ENCODE data around the gene GPR84. TPM values are rescaled to one million over a fixed set of nuclear protein-coding genes. Genes with fewer than 3 reads are reported as not detected.

Gene GPR84
- total and polyA plus RNA-seq, 10 of the 15 experiments (the other 5 are each of a cell fraction or from before 2014, with no cell fraction given), result 0.37 to 4.7 (median 2.6) TPM

DNA sequence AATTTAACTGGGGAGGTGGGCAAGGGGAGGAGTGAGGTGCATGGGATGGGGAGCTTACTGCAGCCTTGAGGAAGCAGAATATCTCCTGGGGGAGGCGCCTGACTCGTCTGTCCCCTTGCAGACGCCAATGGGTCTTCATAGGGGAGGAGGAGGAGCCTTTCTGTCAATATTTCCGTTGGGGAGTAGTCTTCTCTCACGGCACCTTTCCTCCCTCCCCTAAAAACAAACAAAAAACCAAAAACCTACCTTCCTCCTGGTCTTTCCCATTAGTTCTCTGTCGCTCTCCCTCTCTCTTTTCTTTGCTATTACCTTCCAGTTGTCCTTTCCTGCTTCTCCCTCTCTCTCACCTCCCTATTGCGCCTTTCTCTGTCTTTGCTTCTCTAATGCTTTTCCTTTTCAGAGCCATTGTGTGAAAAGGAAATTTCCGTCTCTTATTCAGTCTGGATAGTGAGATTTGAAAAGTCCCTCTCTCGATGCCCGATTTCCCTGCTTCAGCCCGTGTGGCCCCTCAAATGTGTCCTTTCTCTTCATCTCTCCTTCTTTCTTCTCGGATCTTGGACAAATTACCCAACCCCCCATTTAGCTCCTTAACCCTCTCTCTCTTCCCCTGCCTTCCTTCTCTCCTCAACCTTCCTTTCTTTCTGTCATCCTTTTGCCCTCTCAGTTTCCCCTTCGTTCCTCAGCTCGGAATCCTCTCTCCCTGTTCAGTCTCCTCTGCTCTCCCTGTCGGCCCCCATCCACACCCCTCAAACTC is 5.9 kb downstream of the GPR84 start (continued):
- TF ChIP-seq, protein P1, sequence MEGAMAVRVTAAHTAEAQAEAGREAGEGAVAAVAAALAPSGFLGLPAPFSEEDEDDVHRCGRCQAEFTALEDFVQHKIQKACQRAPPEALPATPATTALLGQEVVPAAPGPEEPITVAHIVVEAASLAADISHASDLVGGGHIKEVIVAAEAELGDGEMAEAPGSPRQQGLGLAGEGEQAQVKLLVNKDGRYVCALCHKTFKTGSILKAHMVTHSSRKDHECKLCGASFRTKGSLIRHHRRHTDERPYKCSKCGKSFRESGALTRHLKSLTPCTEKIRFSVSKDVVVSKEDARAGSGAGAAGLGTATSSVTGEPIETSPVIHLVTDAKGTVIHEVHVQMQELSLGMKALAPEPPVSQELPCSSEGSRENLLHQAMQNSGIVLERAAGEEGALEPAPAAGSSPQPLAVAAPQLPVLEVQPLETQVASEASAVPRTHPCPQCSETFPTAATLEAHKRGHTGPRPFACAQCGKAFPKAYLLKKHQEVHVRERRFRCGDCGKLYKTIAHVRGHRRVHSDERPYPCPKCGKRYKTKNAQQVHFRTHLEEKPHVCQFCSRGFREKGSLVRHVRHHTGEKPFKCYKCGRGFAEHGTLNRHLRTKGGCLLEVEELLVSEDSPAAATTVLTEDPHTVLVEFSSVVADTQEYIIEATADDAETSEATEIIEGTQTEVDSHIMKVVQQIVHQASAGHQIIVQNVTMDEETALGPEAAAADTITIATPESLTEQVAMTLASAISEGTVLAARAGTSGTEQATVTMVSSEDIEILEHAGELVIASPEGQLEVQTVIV (IDR thresholded peaks at IDR 0.05; ENCODE audit: borderline replicate concordance, partially characterized antibody), result no peak
- TF ChIP-seq ZNF217 (IDR thresholded peaks at IDR 0.05) (no peak), ZSCAN29 (IDR thresholded peaks at IDR 0.05) (no peak), FOXK2 (IDR thresholded peaks at IDR 0.05) (no peak), BHLHE40 (IDR thresholded peaks at IDR 0.05; ENCODE audit: borderline replicate concordance in 1 of 2, low read depth in 2 of 2, low read length in 1 of 2) (no peak)
- TF ChIP-seq, protein P2, sequence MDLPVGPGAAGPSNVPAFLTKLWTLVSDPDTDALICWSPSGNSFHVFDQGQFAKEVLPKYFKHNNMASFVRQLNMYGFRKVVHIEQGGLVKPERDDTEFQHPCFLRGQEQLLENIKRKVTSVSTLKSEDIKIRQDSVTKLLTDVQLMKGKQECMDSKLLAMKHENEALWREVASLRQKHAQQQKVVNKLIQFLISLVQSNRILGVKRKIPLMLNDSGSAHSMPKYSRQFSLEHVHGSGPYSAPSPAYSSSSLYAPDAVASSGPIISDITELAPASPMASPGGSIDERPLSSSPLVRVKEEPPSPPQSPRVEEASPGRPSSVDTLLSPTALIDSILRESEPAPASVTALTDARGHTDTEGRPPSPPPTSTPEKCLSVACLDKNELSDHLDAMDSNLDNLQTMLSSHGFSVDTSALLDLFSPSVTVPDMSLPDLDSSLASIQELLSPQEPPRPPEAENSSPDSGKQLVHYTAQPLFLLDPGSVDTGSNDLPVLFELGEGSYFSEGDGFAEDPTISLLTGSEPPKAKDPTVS (IDR thresholded peaks at IDR 0.05; ENCODE audit: low read depth, low read length), result no peak
- TF ChIP-seq, protein P3, sequence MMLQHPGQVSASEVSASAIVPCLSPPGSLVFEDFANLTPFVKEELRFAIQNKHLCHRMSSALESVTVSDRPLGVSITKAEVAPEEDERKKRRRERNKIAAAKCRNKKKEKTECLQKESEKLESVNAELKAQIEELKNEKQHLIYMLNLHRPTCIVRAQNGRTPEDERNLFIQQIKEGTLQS (IDR thresholded peaks at IDR 0.05; ENCODE audit: borderline replicate concordance, extremely low read depth, low read depth, low read length), result no peak
- TF ChIP-seq, protein P4, sequence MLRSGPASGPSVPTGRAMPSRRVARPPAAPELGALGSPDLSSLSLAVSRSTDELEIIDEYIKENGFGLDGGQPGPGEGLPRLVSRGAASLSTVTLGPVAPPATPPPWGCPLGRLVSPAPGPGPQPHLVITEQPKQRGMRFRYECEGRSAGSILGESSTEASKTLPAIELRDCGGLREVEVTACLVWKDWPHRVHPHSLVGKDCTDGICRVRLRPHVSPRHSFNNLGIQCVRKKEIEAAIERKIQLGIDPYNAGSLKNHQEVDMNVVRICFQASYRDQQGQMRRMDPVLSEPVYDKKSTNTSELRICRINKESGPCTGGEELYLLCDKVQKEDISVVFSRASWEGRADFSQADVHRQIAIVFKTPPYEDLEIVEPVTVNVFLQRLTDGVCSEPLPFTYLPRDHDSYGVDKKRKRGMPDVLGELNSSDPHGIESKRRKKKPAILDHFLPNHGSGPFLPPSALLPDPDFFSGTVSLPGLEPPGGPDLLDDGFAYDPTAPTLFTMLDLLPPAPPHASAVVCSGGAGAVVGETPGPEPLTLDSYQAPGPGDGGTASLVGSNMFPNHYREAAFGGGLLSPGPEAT (IDR thresholded peaks at IDR 0.05; ENCODE audit: low read depth), result peak; percentile 28; the same call in 1 of the 2 replicates
- TF ChIP-seq, protein P5, sequence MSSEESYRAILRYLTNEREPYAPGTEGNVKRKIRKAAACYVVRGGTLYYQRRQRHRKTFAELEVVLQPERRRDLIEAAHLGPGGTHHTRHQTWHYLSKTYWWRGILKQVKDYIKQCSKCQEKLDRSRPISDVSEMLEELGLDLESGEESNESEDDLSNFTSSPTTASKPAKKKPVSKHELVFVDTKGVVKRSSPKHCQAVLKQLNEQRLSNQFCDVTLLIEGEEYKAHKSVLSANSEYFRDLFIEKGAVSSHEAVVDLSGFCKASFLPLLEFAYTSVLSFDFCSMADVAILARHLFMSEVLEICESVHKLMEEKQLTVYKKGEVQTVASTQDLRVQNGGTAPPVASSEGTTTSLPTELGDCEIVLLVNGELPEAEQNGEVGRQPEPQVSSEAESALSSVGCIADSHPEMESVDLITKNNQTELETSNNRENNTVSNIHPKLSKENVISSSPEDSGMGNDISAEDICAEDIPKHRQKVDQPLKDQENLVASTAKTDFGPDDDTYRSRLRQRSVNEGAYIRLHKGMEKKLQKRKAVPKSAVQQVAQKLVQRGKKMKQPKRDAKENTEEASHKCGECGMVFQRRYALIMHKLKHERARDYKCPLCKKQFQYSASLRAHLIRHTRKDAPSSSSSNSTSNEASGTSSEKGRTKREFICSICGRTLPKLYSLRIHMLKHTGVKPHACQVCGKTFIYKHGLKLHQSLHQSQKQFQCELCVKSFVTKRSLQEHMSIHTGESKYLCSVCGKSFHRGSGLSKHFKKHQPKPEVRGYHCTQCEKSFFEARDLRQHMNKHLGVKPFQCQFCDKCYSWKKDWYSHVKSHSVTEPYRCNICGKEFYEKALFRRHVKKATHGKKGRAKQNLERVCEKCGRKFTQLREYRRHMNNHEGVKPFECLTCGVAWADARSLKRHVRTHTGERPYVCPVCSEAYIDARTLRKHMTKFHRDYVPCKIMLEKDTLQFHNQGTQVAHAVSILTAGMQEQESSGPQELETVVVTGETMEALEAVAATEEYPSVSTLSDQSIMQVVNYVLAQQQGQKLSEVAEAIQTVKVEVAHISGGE (CRISPR knock-in tag; IDR thresholded peaks at IDR 0.05), result no peak
- TF ChIP-seq, protein P6, sequence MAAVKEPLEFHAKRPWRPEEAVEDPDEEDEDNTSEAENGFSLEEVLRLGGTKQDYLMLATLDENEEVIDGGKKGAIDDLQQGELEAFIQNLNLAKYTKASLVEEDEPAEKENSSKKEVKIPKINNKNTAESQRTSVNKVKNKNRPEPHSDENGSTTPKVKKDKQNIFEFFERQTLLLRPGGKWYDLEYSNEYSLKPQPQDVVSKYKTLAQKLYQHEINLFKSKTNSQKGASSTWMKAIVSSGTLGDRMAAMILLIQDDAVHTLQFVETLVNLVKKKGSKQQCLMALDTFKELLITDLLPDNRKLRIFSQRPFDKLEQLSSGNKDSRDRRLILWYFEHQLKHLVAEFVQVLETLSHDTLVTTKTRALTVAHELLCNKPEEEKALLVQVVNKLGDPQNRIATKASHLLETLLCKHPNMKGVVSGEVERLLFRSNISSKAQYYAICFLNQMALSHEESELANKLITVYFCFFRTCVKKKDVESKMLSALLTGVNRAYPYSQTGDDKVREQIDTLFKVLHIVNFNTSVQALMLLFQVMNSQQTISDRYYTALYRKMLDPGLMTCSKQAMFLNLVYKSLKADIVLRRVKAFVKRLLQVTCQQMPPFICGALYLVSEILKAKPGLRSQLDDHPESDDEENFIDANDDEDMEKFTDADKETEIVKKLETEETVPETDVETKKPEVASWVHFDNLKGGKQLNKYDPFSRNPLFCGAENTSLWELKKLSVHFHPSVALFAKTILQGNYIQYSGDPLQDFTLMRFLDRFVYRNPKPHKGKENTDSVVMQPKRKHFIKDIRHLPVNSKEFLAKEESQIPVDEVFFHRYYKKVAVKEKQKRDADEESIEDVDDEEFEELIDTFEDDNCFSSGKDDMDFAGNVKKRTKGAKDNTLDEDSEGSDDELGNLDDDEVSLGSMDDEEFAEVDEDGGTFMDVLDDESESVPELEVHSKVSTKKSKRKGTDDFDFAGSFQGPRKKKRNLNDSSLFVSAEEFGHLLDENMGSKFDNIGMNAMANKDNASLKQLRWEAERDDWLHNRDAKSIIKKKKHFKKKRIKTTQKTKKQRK (IDR thresholded peaks at IDR 0.05; ENCODE audit: low read depth, low read length), result no peak

Data from GM12878 (cell line).